GM12874 (cell line): ENCODE data around the gene OR52M1.

Experiments used
- CTCF ChIP-seq: IDR thresholded peaks from 2 replicates; pipeline ENCODE4 v1.5.1; 2011; ENCODE audit warnings: low read depth, mild to moderate bottlenecking, control low read depth, low read length, moderate library complexity; ENCODE audit not compliant: insufficient read depth

The OR52M1 gene

GRCh38 chr11:4544891-4545290, at the start of gene OR52M1:
Gene OR52M1 (plus strand): TSS chr11:4545191. CDS start chr11:4545191, 0 bp downstream.
- TF ChIP-seq CTCF = no peak

- TF ChIP-seq CTCF = no peak
Measured at GRCh38 chr11:4495487-4495886, 49.5 kb upstream of the OR52M1 start.

GRCh38 chr11:4495986-4496385, 49.0 kb upstream of the OR52M1 start:
- TF ChIP-seq CTCF = no peak

GRCh38 chr11:4496557-4497248, 48.3 kb upstream of the OR52M1 start:
- no peak for TF ChIP-seq CTCF

- TF ChIP-seq CTCF = no peak
Measured at GRCh38 chr11:4508886-4509285, 36.1 kb upstream of the OR52M1 start.

- no peak for TF ChIP-seq CTCF
Measured at GRCh38 chr11:4511282-4512245, 33.4 kb upstream of the OR52M1 start.

- no peak for TF ChIP-seq CTCF
Measured at GRCh38 chr11:4514196-4514595, 30.8 kb upstream of the OR52M1 start.
